T-cell (primary cell): Measurements from ENCODE around the gene INTS14. TPM values are rescaled to one million over a fixed set of nuclear protein-coding genes. Genes with fewer than 3 reads are reported as not detected.

Experiments
- ATAC-seq, 4 experiments: fragments of 200-7000 bp in 3 of 4; fragments of 150-1000 bp in 1 of 4; cut with Tn5 transposase; replicated peaks in 1 of 4; 1 replicate in 3 of 4; 2 replicates in 1 of 4; pipeline ENCODE4 v1.10.0; 2021; ENCODE audit warnings: moderate library complexity in 3 of 4, mild to moderate bottlenecking in 2 of 4, moderate number of reproducible peaks in 1 of 4
- CTCF ChIA-PET, 2 donors: fragments of 300-600 bp; sonication (Branson Sonifier 250); formaldehyde crosslinking; loops; one replicate each; lab custom pipeline; 2022; ENCODE audit warnings: antibody characterized with exemption in 2 of 2; lab: Charles Lee
- POLR2A ChIA-PET, 2 donors: fragments of 300-600 bp; sonication (Branson Sonifier 250); formaldehyde crosslinking; loops; one replicate each; lab custom pipeline; 2022; ENCODE audit warnings: antibody characterized with exemption in 2 of 2; lab: Charles Lee
- DNase-seq, 35 experiments: peaks; one replicate each; pipeline versions ENCODE4 v3.0.0 to v3.0.0-alpha.2; 2013 to 2023
- H3K27ac ChIP-seq: one replicate; pipeline ENCODE4 v1.5.1; 2013; ENCODE audit warnings: low read length
- H3K27me3 ChIP-seq, 2 experiments: replicated peaks in 1 of 2; 1 replicate in 1 of 2; 2 replicates in 1 of 2; pipeline versions ENCODE4 v1.6.1 to v1.7.0; 2013; ENCODE audit warnings: low read length in 1 of 2, mixed read lengths in 1 of 2; ENCODE audit not compliant: control insufficient read depth in 2 of 2, insufficient read depth in 2 of 2; ENCODE audit errors: extremely low read depth in 1 of 2
- H3K36me3 ChIP-seq, 2 donors: 1 replicate in 1 of 2; 2 replicates in 1 of 2; pipeline versions ENCODE4 v1.6.1 to v1.7.0; 2013; ENCODE audit warnings: low read length in 1 of 2; ENCODE audit not compliant: control insufficient read depth in 2 of 2, insufficient read depth in 1 of 2; ENCODE audit errors: extremely low read depth in 1 of 2
- H3K4me1 ChIP-seq, 2 experiments: 1 replicate in 1 of 2; 2 replicates in 1 of 2; pipeline versions ENCODE4 v1.6.1 to v1.7.0; 2013; ENCODE audit warnings: low read length in 2 of 2, mixed read lengths in 1 of 2; ENCODE audit not compliant: insufficient read depth in 2 of 2, control insufficient read depth in 1 of 2; ENCODE audit errors: extremely low read depth in 1 of 2
- H3K4me3 ChIP-seq, 2 donors: 1 replicate in 1 of 2; 2 replicates in 1 of 2; pipeline versions ENCODE4 v1.5.1 to v1.7.0; 2013; ENCODE audit warnings: mild to moderate bottlenecking in 2 of 2, low read length in 1 of 2, moderate library complexity in 1 of 2; ENCODE audit not compliant: control insufficient read depth in 1 of 2; ENCODE audit errors: extremely low read depth in 1 of 2
- H3K9me3 ChIP-seq: 2 replicates; pipeline ENCODE4 v1.7.0; 2013
- H3K27ac Mint-ChIP-seq, 2 donors: one replicate each; pipeline ENCODE4 v1.8.0; 2020 to 2021; ENCODE audit warnings: mild to moderate bottlenecking in 2 of 2, mixed read lengths in 2 of 2
- H3K27me3 Mint-ChIP-seq, 2 donors: one replicate each; pipeline ENCODE4 v1.8.0; 2021 to 2022; ENCODE audit warnings: mixed read lengths in 2 of 2
- H3K36me3 Mint-ChIP-seq: one replicate; pipeline ENCODE4 v1.8.0; 2021; ENCODE audit warnings: mixed read lengths
- H3K4me1 Mint-ChIP-seq, 3 donors: one replicate each; pipeline ENCODE4 v1.8.0; 2020 to 2022; ENCODE audit warnings: mixed read lengths in 3 of 3, mild to moderate bottlenecking in 1 of 3
- H3K4me3 Mint-ChIP-seq, 3 donors: one replicate each; pipeline ENCODE4 v1.8.0; 2020 to 2022; ENCODE audit warnings: mild to moderate bottlenecking in 3 of 3, mixed read lengths in 3 of 3, moderate library complexity in 3 of 3
- H3K9me3 Mint-ChIP-seq, 3 donors: one replicate each; pipeline ENCODE4 v1.8.0; 2020 to 2022; ENCODE audit warnings: mixed read lengths in 3 of 3
- WGBS: methylation state at CpG from one replicate; pipeline ENCODE4 v1.1.5; 2013; ENCODE audit warnings: missing lambda C conversion rate; ENCODE audit not compliant: insufficient coverage; 5-methylcytosine and 5-hydroxymethylcytosine counted together
- total RNA-seq, 35 experiments: library from RNA in 6 of 35; stranded (reverse) in 6 of 35; fragments of 120-200 nt in 1 of 35; gene quantifications; one replicate each; pipeline versions ENCODE4 v1.2.1 to v1.2.4 and lab custom pipeline; 2013 to 2026

INTS14 gene
- total RNA-seq, 5 donors from 2014 or later (not counting 1 experiment from before 2014, with no cell fraction given) = 26.6 to 36.4 (median 34.4) TPM

DNA sequence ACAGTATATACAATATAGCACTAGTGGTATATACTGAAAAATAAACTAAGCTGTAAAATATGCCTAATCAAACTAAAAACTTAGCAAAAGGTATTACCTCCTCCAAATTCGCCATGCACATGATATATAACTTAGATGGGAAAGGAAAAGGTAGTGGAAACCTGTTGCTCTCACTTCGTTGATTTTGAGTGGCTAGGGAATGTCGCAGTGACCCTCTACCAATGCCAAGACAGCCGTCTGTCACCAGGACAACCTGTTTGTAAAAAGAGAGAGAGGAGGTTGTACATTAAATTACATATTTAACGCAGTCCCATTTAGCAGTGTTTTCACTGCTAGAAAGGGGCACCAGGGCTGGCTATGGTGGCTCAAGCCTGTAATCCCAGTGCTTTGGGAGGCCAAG, 11.3 kb downstream of the INTS14 start:
- no peak for ATAC-seq
- ChIA-PET POLR2A (interaction anchor here (0.6 kb wide), 2 partner anchors 54 to 137 kb away, joined by 3 read pairs; no protein-coding TSS in a partner anchor), CTCF (no interaction called here)

GRCh38 chr15:65598468-65598867, 12.5 kb downstream of the INTS14 start:
- ChIA-PET POLR2A (no interaction called here), CTCF (no interaction called here)
- H3K4me3 Mint-ChIP-seq = no peak overlapping the region
- H3K36me3 Mint-ChIP-seq = peaks cover 38% of the 10 kb centered on the region
- DNase-seq = no peak
- Histone ChIP-seq H3K27ac (no peak overlapping the region), H3K4me1 (no peaks in the 10 kb centered on the region), H3K4me3 (no peak overlapping the region), H3K27me3 (no peaks in the 10 kb centered on the region), H3K36me3 (peaks cover 15 to 65% of the 10 kb centered on the region in 2 donors), H3K9me3 (no peaks in the 10 kb centered on the region)
- WGBS = 100% methylated on average over 1 of the region's 2 CpGs
- H3K9me3 Mint-ChIP-seq = no peaks in the 10 kb centered on the region
- H3K27ac Mint-ChIP-seq = peak overlapping the region in 1 of 2 donors; percentile 8
- H3K27me3 Mint-ChIP-seq = no peaks in the 10 kb centered on the region
- ATAC-seq = no peak
- H3K4me1 Mint-ChIP-seq = no peaks in the 10 kb centered on the region

More for the DNA sequence above, 11.3 kb downstream of the INTS14 start:
- WGBS = 90% methylated on average over 2 of the region's 5 CpGs
- H3K36me3 Mint-ChIP-seq = peaks cover 41% of the 10 kb centered on the region
- Histone ChIP-seq H3K27ac (no peak overlapping the region), H3K9me3 (no peaks in the 10 kb centered on the region), H3K4me1 (no peaks in the 10 kb centered on the region), H3K4me3 (no peak overlapping the region), H3K27me3 (no peaks in the 10 kb centered on the region), H3K36me3 (peaks cover 19 to 68% of the 10 kb centered on the region in 2 donors)
- no peak for DNase-seq
- H3K9me3 Mint-ChIP-seq = no peaks in the 10 kb centered on the region
- no peak overlapping the region for H3K4me3 Mint-ChIP-seq
- no peak overlapping the region for H3K27ac Mint-ChIP-seq
- H3K4me1 Mint-ChIP-seq = no peaks in the 10 kb centered on the region
- no peaks in the 10 kb centered on the region for H3K27me3 Mint-ChIP-seq

DNA sequence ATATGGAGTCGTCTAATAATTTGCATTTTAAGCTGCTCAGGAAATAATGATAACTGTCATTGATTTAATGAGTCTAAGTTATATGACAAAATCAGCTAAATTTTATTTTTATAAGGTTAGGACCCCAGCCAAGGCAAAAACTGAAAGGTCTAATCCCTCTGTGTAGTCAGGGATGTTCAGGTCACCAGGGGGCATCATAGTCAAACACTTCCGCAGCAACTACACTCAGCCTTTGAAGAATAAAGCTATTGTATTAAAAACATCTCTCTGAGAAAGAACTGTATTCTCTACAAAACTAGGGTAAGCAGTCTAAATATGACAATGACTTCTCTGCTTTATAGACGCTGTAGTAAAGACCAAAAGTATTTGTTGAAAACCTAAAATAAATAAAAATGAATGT, 15.0 kb downstream of the INTS14 start:
- Histone ChIP-seq H3K4me1 (no peaks in the 10 kb centered on the region), H3K9me3 (no peaks in the 10 kb centered on the region), H3K4me3 (no peak overlapping the region), H3K27me3 (no peaks in the 10 kb centered on the region), H3K36me3 (peaks cover 9 to 74% of the 10 kb centered on the region in 2 donors), H3K27ac (no peak overlapping the region)
- no peak overlapping the region for H3K4me3 Mint-ChIP-seq
- no peaks in the 10 kb centered on the region for H3K27me3 Mint-ChIP-seq
- no peaks in the 10 kb centered on the region for H3K9me3 Mint-ChIP-seq
- POLR2A ChIA-PET = interaction anchor here (0.6 to 1.0 kb wide), 3 partner anchors 77 to 1135 kb away, joined by 3 to 9 read pairs (median 6); partner anchors contain the start of gene ZNF609 (in 1 of the 2)
- no peaks in the 10 kb centered on the region for H3K4me1 Mint-ChIP-seq
- WGBS = no CpG with 5 or more reads among the region's 3 CpGs
- DNase-seq (peak in 7 of 35 experiments; percentile 13 to 52 (median 20)), ATAC-seq (no peak)
- CTCF ChIA-PET = interaction anchor here (0.6 to 0.9 kb wide), 5 partner anchors 8 to 827 kb away, joined by 3 to 6 read pairs (median 3); no protein-coding TSS in a partner anchor
- peaks cover 52% of the 10 kb centered on the region for H3K36me3 Mint-ChIP-seq
- H3K27ac Mint-ChIP-seq = no peak overlapping the region

DNA sequence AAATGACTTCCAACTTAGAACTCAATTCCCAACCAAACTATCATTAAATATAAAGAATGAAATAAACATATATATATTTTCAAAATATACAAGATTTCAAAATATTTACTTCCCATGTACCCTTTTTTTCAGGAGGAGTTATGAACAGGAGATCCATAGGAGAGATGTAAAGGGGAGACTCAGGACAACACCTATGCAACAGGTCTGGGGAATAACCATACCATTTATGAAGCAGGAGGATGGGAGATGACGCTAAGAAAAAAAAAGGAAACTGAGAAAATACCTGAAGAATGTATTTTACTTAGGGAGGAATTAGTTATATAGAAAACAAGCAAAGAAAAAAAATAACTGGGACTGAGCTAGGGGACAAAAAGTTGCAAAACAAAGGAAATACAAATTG, 23.8 kb downstream of the INTS14 start:
- no peak overlapping the region for H3K4me3 Mint-ChIP-seq

GRCh38 chr15:65584241-65584640, 26.7 kb downstream of the INTS14 start:
- peaks cover 35 to 40% (median 39%) of the 10 kb centered on the region in 3 donors for H3K4me1 Mint-ChIP-seq
- peak overlapping the region; percentile 80 for H3K27ac ChIP-seq
- H3K4me1 ChIP-seq = peaks cover 8 to 13% of the 10 kb centered on the region in 2 experiments
- no peaks in the 10 kb centered on the region for H3K27me3 ChIP-seq
- ATAC-seq = no peak
- H3K4me3 Mint-ChIP-seq = peak overlapping the region in 2 of 3 donors; percentile 10 to 54
- H3K36me3 Mint-ChIP-seq = peaks cover 62% of the 10 kb centered on the region
- H3K9me3 ChIP-seq = no peaks in the 10 kb centered on the region
- peaks cover 0 to 48% of the 10 kb centered on the region in 2 donors for H3K36me3 ChIP-seq
- peak overlapping the region; percentile 92 to 93 for H3K27ac Mint-ChIP-seq
- H3K9me3 Mint-ChIP-seq = no peaks in the 10 kb centered on the region
- ChIA-PET POLR2A (interaction anchor here in 1 of 2 donors (0.6 to 1.0 kb wide), 2 partner anchors 207 to 271 kb away, joined by 3 to 8 read pairs; no protein-coding TSS in a partner anchor), CTCF (no interaction called here)
- no peak for DNase-seq
- no peaks in the 10 kb centered on the region for H3K27me3 Mint-ChIP-seq
- no peak overlapping the region for H3K4me3 ChIP-seq

More for the DNA sequence above, 23.8 kb downstream of the INTS14 start:
- no peaks in the 10 kb centered on the region for H3K27me3 Mint-ChIP-seq
- ChIA-PET POLR2A (interaction anchor here (0.6 kb wide), 2 partner anchors 225 to 824 kb away, joined by 3 read pairs; no protein-coding TSS in a partner anchor), CTCF (interaction anchor here in 1 of 2 donors (0.8 kb wide), 1 partner anchor 270 kb away, joined by 3 read pairs; no protein-coding TSS in a partner anchor)
- H3K27ac Mint-ChIP-seq = peak overlapping the region; percentile 10 to 59
- H3K4me1 Mint-ChIP-seq = peaks cover 35 to 38% (median 35%) of the 10 kb centered on the region in 3 donors
- Histone ChIP-seq H3K4me3 (no peak overlapping the region), H3K36me3 (peaks cover 0 to 49% of the 10 kb centered on the region in 2 donors), H3K9me3 (no peaks in the 10 kb centered on the region), H3K27me3 (no peaks in the 10 kb centered on the region), H3K4me1 (peaks cover 8 to 13% of the 10 kb centered on the region in 2 experiments), H3K27ac (no peak overlapping the region)
- no CpG with 5 or more reads among the region's 1 CpG for WGBS
- H3K36me3 Mint-ChIP-seq = peaks cover 71% of the 10 kb centered on the region
- no peak for DNase-seq
- no peaks in the 10 kb centered on the region for H3K9me3 Mint-ChIP-seq
- ATAC-seq = no peak

DNA sequence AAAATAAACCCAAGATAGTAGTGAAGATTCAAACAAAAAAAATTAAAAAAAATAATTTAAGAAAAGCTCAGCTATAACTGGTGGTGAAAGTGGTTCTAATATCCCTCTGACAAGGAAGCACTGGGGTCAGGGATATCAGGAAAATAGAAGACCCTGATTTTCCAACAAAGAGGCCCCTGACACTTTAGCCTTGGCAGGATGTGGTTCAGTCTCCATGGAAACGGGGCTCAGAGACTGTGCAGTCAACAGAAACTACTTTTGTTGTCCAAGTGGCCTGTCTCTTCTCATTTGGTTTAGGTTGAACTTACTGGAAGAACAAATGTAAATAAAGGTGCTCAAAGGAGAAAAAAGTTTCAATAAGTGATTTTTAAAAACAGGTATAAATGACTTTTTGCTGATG, 27.2 kb downstream of the INTS14 start:
- H3K36me3 Mint-ChIP-seq = peaks cover 68% of the 10 kb centered on the region
- DNase-seq (peak in 34 of 35 experiments; percentile 3 to 74 (median 44)), ATAC-seq (peak; percentile 67 to 85 (median 80))
- no peaks in the 10 kb centered on the region for H3K27me3 Mint-ChIP-seq
- CTCF ChIA-PET = no interaction called here
- peak overlapping the region; percentile 92 to 93 for H3K27ac Mint-ChIP-seq
- Histone ChIP-seq H3K9me3 (no peaks in the 10 kb centered on the region), H3K4me3 (no peak overlapping the region), H3K27ac (peak overlapping the region; percentile 80), H3K27me3 (no peaks in the 10 kb centered on the region), H3K4me1 (peaks cover 8 to 13% of the 10 kb centered on the region in 2 experiments), H3K36me3 (peaks cover 0 to 48% of the 10 kb centered on the region in 2 donors)
- peak overlapping the region; percentile 10 to 54 (median 39) for H3K4me3 Mint-ChIP-seq
- POLR2A ChIA-PET = no interaction called here
- WGBS = 0% methylated on average over 1 of the region's 1 CpG
- no peaks in the 10 kb centered on the region for H3K9me3 Mint-ChIP-seq
- peaks cover 35 to 40% (median 39%) of the 10 kb centered on the region in 3 donors for H3K4me1 Mint-ChIP-seq
